Stimulated activated CD8-positive, alpha-beta memory T cell treated with anti-CD3 and anti-CD28 coated beads, Interleukin-7, amount 100 ng/mL, for 48 hours (primary cell): ENCODE measurements around the gene CCDC121.
A peak's percentile ranks its signal among the peaks of the same experiment; 100 is the strongest.

Experiments
- DNase-seq, 2 donors: peaks; one replicate each; pipeline ENCODE4 v3.0.0-alpha.2; 2020; ENCODE audit warnings: low read depth in 1 of 2; ENCODE audit errors: extremely low read depth in 1 of 2

Gene CCDC121

DNA sequence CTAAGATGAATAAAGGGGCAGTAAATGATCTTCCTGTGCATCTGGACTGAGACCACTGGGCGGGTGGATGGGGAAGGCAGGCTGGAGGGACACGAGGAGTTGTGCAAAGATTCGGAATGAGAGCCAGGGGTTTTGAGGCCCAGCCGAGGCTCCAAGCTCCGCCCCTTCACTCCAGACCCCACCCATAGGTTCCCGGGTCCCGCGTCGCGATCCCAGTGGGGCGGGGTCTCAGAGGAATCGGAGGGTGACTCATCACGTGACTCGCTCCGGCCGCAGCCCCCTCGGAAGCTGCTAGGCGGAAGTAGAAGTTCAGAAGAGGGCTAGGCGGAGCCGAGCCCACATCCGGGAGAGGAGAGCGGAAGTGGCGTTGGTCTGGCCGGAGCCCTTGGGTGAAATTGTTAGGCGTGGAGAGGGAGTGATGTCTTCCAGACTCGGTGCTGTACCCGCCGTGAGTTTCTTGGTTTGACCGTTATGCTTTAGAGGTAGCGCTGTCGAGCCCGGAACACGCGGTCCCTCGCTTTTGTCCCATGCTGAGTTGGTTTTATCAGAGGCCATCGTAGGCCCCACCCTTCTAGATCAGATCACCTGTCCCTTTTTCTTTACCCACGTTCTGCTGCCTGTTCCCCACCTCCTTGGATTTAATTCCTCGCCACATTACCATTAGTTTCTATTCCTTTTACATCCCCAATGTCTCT is 46.0 kb downstream of the CCDC121 start, which contains the start of gene ZNF512:
ZNF512 (plus strand) TSS at position 348 of the 695 bp plus-strand sequence; CDS start at position 419, 71 bp downstream.
- DNase-seq: peak; percentile 66 to 83

DNA sequence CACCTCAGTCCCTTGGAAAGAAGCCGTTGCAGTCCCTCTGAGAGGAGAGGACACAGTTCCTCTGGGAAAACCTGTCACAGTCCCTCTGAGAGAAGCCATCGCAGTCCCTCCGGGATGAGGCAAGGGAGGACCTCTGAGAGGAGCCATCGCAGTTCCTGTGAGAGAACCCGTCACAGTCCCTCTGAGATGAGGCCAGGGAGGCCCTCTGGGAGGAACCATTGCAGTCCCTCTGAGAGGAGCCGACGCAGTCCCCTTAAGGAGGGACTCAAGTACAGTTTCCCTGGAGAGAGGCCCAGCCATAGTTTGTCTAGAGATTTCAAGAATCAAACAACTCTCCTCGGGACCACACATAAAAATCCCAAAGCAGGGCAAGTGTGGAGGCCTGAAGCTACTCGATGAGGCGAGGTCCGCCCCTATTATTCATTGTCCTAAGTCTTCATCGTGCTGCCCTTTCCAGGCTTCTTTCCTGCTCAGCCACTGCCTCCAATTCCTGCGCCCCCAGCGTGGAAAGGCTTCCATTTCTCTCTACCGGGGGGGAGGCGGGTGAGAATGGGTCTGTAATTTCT is 46.6 kb downstream of the CCDC121 start:
- DNase-seq: no peak

GRCh38 chr2:27581417-27582128 is 47.2 kb downstream of the CCDC121 start:
- DNase-seq: no peak
